Kidney (tissue), 14 donors: ENCODE results near the gene LONRF3. TPM values are rescaled to one million over a fixed set of nuclear protein-coding genes. Genes with fewer than 3 reads are reported as not detected.

ENCODE experiments used
- DNase-seq, 5 donors: peaks; one replicate each; pipeline ENCODE4 v3.0.0-alpha.2; 2013 to 2020
- FAIRE-seq: peaks from 2 replicates; lab custom pipeline; 2012; peaks lifted over from hg19 to GRCh38; lab: Jason Lieb, UNC
- H3K27ac ChIP-seq, 2 donors: one replicate each; pipeline ENCODE4 v1.7.0; 2013; ENCODE audit warnings: low read depth in 2 of 2, low read length in 2 of 2, inconsistent platforms in 1 of 2
- H3K27me3 ChIP-seq: one replicate; pipeline ENCODE4 v1.7.1; 2013; ENCODE audit warnings: low read length, inconsistent platforms; ENCODE audit not compliant: control insufficient read depth, insufficient read depth
- H3K36me3 ChIP-seq, 3 donors: one replicate each; pipeline versions ENCODE4 v1.7.0 to v1.7.1; 2013; ENCODE audit warnings: low read length in 3 of 3, control low read depth in 1 of 3, inconsistent platforms in 1 of 3; ENCODE audit not compliant: insufficient read depth in 3 of 3, control insufficient read depth in 2 of 3
- H3K4me1 ChIP-seq, 3 donors: one replicate each; pipeline versions ENCODE4 v1.7.0 to v1.7.1; 2013; ENCODE audit warnings: low read length in 3 of 3, inconsistent platforms in 1 of 3, low read depth in 1 of 3; ENCODE audit not compliant: control insufficient read depth in 2 of 3, insufficient read depth in 2 of 3
- H3K4me3 ChIP-seq, 3 donors: one replicate each; pipeline versions ENCODE4 v1.7.0 to v1.8.1; 2013; ENCODE audit warnings: low read length in 3 of 3, control low read depth in 1 of 3, inconsistent platforms in 1 of 3
- H3K9ac ChIP-seq, 3 donors: one replicate each; pipeline versions ENCODE4 v1.7.0 to v1.7.1; 2013; ENCODE audit warnings: low read length in 3 of 3, control low read depth in 1 of 3, inconsistent platforms in 1 of 3
- H3K9me3 ChIP-seq, 3 donors: one replicate each; pipeline versions ENCODE4 v1.7.0 to v1.7.1; 2013; ENCODE audit warnings: low read length in 3 of 3, control low read depth in 1 of 3, inconsistent platforms in 1 of 3; ENCODE audit not compliant: control insufficient read depth in 2 of 3, insufficient read depth in 1 of 3
- intact Hi-C: fragments of 100-400 bp; cut with DNase I; formaldehyde crosslinking; loops from one replicate; pipeline ENCODE4 v1.11.1; 2022
- polyA plus RNA-seq: library from polyadenylated mRNA; stranded (reverse); fragments of 350-450 nt; fragmentation: Illumina TruSeq; extraction: RNeasy Lipid Tissue Mini Kit (QIAGEN cat#74804); gene quantifications from one replicate; pipeline ENCODE4 v1.2.3, GENCODE V29; 2014; ENCODE audit warnings: low read depth, low replicate concordance; ENCODE audit not compliant: insufficient read depth
- total RNA-seq: library from RNA; stranded (reverse); fragmentation: NEBNext Ultra II Directional; extraction: Animal tissue kit (Norgen Biotek cat#: 25700); gene quantifications from one replicate; pipeline ENCODE4 v1.2.1, GENCODE V29; 2021
- TF ChIP-seq, protein P1 (sequence below): IDR thresholded peaks from 3 replicates; pipeline ENCODE4 v1.5.1; 2012; ENCODE audit warnings: mild to moderate bottlenecking, moderate library complexity, borderline replicate concordance; ENCODE audit not compliant: insufficient read depth; ENCODE audit errors: extremely low read depth
- donor health status: control.
- donor health status: control.
- donor health status: control.
- donor health status: control.
- donor health status: control.
- donor health status: DM: yes; HTN: yes; CAD: no.
- donor health status: Normal renal cell carcinoma (clear cell type).

Gene LONRF3
- total and polyA plus RNA-seq, 2 donors from 2014 or later, result 0.67 to 5.5 TPM

- no peak overlapping the region for H3K9ac ChIP-seq
- no peak for DNase-seq
- H3K4me1 ChIP-seq, result no peaks in the 10 kb centered on the region
- H3K9me3 ChIP-seq, result no peaks in the 10 kb centered on the region
- H3K36me3 ChIP-seq, result no peaks in the 10 kb centered on the region
- intact Hi-C loops, result no loop called here
- TF ChIP-seq, protein P1, sequence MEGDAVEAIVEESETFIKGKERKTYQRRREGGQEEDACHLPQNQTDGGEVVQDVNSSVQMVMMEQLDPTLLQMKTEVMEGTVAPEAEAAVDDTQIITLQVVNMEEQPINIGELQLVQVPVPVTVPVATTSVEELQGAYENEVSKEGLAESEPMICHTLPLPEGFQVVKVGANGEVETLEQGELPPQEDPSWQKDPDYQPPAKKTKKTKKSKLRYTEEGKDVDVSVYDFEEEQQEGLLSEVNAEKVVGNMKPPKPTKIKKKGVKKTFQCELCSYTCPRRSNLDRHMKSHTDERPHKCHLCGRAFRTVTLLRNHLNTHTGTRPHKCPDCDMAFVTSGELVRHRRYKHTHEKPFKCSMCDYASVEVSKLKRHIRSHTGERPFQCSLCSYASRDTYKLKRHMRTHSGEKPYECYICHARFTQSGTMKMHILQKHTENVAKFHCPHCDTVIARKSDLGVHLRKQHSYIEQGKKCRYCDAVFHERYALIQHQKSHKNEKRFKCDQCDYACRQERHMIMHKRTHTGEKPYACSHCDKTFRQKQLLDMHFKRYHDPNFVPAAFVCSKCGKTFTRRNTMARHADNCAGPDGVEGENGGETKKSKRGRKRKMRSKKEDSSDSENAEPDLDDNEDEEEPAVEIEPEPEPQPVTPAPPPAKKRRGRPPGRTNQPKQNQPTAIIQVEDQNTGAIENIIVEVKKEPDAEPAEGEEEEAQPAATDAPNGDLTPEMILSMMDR, result no peak
- H3K27me3 ChIP-seq, result no peaks in the 10 kb centered on the region
- no peak overlapping the region for H3K4me3 ChIP-seq
- no peak for FAIRE-seq
- H3K27ac ChIP-seq, result no peak overlapping the region
Measured at GRCh38 chrX:119040432-119040831, 66.0 kb downstream of the LONRF3 start.

GRCh38 chrX:119041175-119041574, 66.8 kb downstream of the LONRF3 start:
- Histone ChIP-seq H3K4me3 (no peak overlapping the region), H3K27me3 (no peaks in the 10 kb centered on the region), H3K4me1 (no peaks in the 10 kb centered on the region), H3K27ac (peak overlapping the region in 1 of 2 donors; percentile 23), H3K9me3 (no peaks in the 10 kb centered on the region), H3K36me3 (no peaks in the 10 kb centered on the region), H3K9ac (no peak overlapping the region)
- intact Hi-C loops, result no loop called here
- peak; percentile 91 for FAIRE-seq
- TF ChIP-seq, protein P1, result no peak
- peak in 2 of 5 donors; percentile 13 to 65 for DNase-seq

GRCh38 chrX:119042040-119042439, 67.6 kb downstream of the LONRF3 start:
- FAIRE-seq (no peak), DNase-seq (no peak)
- TF ChIP-seq, protein P1, result no peak
- H3K4me1 ChIP-seq, result no peaks in the 10 kb centered on the region
- H3K9me3 ChIP-seq, result no peaks in the 10 kb centered on the region
- intact Hi-C loops, result no loop called here
- H3K27me3 ChIP-seq, result no peaks in the 10 kb centered on the region
- H3K36me3 ChIP-seq, result no peaks in the 10 kb centered on the region
- no peak overlapping the region for H3K9ac ChIP-seq
- no peak overlapping the region for H3K4me3 ChIP-seq
- no peak overlapping the region for H3K27ac ChIP-seq

GRCh38 chrX:119042996-119043395, 68.6 kb downstream of the LONRF3 start:
- no peaks in the 10 kb centered on the region for H3K9me3 ChIP-seq
- TF ChIP-seq, protein P1, result no peak
- no peak overlapping the region for H3K9ac ChIP-seq
- H3K36me3 ChIP-seq, result no peaks in the 10 kb centered on the region
- DNase-seq (no peak), FAIRE-seq (no peak)
- no peak overlapping the region for H3K4me3 ChIP-seq
- H3K4me1 ChIP-seq, result no peaks in the 10 kb centered on the region
- intact Hi-C loops, result no loop called here
- H3K27me3 ChIP-seq, result no peaks in the 10 kb centered on the region
- H3K27ac ChIP-seq, result no peak overlapping the region
